ENCODE measurements around the gene LSM5.

LSM5 gene

DNA sequence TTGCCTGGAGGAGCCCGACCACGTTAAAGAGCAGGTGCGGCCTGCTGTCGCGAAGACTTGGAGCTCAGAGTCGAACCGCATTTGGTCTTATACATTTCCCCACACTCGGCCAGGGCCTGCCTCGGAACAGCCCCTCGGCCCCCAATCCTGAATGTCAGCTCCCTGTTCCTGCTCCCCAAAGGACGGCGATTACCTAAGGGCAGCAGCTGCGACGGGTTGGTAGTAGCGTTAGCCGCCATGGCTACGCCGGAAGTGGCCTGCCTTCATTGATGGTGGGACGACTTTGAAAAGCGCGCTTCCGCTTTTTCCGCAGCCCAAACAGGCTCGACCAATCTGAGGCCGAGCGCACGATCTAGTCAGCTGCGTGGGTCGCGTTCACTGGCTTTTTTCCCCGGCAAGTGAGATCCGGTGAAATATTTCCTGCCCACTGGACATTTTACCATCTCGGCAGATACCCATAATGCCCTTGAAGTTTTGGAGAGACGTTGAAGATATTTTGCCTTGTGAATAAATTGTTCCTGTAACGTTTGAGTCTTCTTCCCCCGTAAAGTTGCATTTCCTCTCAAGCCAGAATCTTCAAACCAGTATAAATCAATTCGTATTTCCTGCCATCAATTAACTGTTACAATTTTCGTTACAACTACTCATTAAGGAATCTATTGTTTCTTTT lies at the start of gene LSM5:
LSM5 (minus strand) TSS at position 254 of the 670 bp plus-strand sequence; CDS start at position 239, 15 bp downstream.
- DNase-seq, result peak; percentile 97

DNA sequence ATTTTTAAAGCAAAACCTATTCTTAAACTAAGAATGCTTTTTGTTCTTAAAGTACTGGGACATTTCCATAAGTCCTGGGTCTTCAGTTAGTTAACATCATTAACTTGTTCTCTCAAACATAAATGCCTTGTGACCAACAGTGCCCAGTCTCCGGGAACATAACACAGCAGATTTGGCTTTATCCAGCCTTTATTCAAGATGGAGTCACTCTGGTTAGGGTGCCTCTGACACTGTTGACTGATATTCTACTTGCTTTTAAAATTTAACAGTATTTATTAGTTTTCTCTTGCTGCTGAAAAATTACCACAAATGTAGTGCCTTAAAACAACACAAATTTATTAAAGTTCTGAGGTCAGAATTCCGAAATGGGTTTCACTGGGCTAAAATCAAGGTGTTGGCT lies 49.2 kb upstream of the LSM5 start:
- DNase-seq, result no peak

DNA sequence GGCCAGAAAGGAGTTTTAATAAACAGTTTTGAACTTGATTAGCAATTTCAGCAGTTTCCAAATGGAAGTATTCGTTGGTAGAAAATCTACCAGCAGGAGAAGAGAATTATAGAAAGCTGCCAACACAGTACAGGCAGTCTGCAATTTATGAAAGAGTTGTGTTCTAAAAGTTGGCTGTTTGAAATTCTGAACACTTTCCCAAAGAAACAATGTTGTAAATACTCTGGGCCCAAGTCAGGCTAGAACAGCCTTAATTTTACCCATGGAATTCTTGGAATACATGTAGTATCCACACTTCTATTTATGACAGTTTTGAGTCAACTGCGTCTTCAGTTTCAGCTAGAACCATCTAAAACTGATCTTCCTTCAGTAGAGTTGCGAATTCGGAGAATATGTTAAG lies 47.6 kb upstream of the LSM5 start:
- DNase-seq, result no peak

DNA sequence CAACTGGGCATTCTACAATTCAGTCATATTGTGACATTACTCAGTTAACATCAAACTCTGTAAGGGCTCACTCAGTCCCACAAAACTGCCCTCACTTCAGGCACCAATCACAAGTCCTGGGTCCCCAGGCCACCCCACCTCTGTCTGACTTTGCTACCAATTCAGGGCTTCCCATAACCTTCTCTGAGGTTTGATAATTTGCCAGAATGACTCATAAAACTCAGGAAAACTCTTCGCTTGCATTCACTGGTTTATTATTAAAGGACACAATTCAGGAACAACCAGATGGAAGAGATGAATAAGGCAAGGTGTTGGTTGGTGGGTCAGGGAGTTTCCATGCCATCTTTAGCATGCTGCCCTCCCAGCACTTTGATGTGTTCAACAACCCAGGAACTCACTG lies 46.4 kb upstream of the LSM5 start:
- no peak for DNase-seq

DNA sequence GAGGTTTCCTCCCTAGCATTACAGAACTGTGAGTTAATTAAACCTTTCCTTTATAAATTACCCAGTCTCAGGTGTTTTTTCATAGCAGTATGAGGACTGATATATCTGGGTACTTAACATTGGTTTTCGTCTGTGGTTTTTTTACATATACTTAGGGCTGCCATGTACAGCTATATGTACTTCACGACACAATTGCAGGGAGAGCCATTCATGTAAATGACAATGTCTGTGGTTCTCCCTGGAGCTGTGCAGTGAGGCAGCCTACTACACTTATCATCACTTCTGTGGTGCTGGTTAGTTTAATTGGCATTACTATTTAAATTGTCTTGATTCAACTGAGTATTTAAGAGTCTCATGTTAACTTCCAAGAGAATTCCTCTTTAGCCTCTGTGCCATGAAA lies 45.8 kb upstream of the LSM5 start:
- DNase-seq, result no peak

DNA sequence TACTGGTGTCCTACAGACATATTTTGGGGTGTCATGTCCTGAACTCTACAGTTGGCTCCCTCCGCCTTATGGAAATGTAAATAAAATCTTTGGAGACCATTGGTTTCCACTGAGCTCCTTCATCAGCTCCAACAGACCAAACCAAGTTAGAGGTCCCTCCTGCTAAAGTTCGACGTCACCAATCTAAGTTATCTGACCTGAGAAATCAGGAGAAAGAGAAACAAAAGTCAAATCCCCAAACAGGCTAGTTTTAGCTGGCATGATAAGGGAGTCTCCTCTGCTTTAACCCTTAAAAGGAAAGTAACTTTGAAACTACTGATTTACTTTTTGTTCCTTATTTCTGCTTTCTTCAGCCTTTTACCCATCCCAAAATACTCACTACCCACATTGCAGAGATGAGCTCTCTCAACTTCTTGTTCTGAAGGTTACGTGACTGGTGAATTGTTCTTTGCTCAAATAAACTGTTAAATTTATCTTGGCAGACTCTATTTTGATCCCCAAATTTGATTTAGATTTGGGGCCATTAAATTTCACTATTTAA lies 45.1 kb upstream of the LSM5 start:
- no peak for DNase-seq

DNA sequence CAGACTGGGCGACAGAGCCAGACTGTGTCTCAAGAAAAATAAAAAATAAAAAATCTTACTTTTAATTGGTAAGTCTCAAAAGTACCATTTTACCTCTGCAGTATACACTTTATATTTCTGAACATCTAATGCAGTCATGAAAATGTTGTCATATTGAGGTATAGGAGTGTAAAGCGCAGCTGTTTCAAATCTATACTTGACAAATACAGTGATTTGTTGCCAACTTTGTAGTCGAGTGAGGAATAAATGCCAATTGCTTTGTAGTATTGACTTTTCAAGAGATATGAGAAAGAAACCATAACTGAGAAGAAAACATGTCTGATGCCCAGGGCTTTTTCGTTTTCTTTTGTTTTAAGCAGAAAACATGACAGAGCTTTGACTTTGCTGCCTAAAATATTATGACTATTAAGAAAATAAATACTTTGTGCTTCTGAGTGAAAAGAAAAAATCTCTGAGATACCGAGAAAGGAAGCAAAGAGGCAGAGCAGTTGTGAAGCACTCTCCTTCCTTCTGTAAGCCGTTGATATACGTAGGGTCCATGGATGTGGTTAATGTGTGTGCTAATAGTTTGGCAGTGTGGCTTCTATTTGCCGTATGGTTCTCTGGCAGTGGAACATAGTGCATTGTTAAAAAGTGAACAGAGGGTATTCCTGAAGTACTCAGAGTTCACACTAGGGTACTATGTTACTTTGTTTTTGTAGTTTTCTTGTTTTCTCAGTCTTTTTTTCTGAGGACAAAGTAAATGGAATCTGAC lies 43.3 kb upstream of the LSM5 start:
- no peak for DNase-seq

DNA sequence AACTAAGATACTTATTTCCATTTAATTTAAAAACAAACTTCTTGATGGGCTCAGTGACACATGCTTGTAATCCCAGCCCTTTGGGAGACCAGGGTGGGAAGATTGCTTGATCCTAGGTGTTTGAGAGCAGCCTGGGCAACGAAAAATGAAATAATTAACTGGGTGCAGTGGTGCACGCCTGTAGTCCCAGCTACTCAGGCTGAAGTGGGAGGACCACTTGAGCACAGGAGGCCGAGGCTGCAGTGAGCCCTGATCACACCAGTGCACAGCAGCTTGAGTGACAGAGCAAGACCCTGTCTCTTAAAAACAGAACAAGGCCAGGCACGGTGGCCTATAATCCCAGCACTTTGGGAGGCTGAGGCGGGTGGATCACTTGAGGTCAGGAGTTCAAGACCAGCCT lies 42.5 kb upstream of the LSM5 start:
- no peak for DNase-seq

DNA sequence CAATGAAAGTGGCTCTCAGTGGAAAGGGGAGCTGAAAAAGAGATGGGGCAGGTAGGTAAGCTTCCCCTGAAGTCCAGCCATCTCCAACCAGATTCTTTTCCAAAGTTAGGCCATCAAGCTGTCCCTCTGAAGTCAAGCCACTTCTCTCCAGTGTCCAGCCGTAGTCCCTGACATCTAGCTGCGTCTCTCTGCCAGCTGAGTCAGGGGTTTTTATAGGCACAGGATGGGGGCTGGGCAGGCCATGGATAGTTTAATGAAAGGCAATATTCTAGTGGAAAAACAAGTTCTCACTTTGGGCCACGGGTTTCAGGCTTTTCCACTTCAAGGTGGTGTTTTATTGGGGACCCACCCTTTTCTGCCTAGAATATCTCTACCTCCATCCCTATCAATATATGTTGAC lies 41.9 kb upstream of the LSM5 start:
- DNase-seq, result no peak

DNA sequence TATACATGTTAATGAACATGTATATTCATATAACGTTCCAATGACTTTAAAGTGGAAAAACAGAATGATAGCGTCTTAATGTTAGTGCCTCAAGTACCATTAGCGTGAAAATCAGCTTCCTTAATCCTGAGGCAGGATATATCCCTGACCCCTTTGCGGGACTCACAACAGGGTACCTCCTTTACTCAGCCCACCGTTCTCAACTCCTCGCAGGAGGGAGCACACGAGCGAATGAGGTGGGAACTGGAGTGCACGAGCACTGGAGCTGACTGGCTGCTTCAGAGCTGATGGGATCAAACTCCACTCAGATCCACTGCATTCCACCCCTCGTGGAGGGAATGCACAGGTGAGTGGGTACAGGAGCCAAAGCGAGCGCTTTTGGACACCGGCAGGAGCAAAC lies 41.2 kb upstream of the LSM5 start:
- no peak for DNase-seq

DNA sequence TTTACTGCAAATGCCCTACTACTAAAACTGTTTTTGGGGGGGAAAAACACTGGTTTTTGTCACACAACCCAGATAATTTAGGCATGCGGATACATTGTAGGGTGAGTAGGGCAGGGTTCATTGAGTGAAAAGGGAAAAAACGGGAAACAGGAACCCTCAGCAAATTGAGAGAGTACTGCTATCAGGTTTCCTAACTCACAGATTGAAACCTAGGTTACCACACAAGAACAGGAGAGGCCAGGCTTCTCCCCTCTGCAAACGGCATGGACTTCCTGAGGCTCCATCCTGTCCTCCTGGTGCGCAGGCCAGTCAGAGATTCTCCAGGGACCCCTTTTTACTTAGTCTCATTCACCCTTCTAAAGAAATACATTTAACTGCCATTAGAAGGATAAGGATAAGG lies 35.7 kb upstream of the LSM5 start:
- no peak for DNase-seq

DNA sequence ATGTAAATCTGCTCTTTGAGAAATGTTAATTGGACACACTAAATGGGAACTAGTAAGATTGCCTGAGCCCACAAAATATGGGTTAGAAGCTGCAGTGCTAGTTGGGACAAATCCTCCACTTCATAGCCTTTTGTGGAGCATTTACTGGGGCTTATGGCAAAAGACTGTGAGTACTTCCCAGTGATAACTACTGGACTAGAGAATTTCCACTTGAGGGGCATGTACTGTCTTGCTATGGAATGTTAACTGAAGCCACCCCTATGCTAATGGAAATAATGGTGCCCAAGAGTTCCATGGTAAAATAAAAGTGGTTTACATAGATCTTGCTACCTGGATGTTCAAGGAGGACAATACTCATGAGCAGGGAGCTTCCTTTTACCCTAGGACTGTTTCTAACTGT lies 34.5 kb upstream of the LSM5 start:
- DNase-seq, result no peak

DNA sequence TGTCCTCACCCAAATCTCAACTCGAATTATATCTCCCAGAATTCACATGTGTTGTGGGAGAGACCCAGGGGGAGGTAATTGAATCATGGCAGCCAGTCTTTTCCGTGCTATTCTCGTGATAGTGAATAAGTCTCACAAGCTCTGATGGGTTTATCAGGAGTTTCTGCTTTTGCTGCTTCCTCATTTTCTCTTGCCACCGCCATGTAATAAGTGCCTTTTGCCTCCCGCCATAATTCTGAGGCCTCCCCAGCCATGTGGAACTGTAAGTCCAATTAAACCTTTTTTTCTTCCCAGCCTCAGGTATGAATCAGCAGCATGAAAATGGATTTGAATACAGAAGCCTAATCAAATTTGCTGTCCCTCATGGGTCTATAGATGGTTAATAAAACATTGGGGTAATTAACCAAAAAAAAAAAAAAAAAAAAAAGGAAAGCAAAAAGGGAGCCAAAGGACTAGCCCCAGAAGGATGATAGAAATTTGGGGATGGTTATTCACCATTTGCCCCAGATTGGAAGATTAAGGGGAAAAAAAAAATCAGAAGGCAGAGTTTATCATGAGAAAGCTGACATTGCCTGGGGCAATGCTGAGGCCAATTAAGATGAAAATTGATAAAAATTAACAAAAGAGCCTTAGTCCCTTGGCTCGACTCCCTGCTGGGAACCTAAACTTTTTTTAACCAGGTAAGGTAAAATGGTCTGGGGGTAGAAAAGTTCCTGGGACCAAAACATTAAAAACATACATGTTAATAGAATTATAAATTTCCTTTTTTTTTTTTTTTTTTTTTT lies 32.8 kb upstream of the LSM5 start:
- no peak for DNase-seq

DNA sequence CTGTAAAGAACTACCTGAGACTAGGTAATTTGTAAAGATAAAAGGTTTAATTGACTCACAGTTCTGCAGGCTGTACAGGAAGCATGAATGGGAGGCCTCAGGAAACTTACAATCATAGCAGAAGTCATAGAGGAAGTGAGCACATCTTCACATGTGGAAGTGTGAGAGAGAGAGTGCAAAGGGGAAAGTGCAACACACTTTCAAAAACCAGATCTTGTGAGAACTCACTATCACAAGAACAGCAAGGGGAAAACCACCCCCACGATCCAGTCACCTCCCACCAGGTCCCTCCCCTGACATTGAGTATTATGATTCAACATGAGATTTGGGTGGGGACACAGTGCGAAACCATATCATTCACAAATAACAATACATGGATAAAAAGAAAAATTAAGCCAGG lies 29.6 kb upstream of the LSM5 start:
- DNase-seq, result no peak

DNA sequence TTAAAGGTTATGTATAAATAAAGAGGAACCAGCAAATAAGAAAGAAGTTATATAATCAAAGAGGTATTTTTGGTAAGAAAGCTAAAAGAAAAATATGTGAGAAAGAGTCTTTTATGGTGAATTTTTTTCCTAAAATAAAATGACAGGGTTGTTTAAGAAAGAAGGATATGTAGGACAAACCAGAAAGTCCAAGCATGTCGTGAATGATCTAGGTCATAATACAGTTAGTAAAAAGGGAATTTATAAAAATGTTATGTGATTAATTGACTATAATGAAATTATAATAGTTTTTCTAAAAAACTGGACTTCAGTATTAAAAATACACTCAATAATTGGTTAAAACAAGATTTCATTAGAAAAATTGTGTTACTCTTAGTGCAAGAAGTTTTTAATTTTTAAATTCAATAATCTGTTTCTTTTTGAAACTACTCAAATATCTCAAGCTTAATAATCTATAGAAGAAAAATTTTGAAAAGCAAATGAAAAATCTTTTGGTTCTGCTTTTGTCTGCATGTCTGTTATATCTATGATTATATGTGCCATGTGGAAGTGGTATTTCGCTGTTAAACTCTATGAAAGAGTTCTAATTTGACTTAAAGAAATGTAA lies 28.5 kb upstream of the LSM5 start:
- no peak for DNase-seq

DNA sequence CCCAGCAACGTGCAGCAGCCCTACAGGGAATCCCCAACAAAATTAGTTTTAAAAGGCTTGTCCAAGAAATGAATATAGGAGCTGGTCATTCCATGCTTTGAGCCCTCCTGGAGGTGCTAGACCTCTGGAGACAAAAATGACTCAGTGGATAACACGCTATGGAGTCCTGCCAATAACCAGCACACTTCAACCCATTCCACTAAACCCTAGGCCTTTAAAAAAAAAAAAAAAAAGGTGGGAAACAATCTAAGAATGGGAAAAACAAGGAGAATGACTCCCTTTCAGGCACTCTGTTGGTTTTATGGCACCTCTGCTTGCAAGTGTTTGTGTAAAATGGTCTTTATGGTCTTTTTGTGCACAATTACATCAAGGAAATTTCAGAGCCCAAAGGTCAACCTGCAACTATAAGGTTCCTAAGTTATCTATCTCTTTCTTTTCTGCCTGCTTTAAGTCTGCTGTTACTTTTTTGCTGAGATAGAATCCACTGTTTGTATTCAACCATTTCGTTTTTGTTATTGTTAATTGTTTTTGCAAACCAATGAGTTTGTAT lies 26.4 kb upstream of the LSM5 start:
- DNase-seq, result no peak

DNA sequence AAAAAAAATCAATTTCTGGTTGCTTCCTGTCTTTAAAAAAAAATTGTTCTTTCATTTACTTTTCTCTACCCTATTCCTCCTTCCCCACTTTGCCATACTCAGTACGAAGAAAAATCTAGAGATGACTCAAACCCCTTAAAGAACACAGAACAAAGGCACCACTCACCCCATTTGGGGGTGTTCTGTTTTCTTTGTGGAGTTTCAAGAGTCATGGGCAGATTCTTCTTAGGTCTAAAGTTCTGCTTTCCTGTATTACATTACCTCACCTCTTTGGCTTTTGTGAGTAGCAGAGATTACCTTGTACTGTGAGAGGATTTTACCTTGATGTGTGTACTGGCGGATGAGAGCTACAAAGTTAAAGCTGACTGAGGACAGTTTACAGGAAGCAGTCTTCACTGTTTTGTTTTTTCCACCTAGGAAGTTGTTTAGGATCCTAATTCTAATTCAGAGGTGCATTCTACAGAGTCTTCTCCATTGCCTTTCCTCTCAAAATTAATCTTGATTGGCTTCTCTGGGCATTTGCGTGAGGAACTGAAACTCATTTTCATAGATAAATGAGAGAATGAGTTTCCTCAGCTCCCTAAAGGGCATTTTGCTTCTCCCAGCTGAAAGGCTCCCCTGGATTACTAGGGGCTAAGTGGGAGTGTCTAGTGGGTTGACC lies 25.8 kb upstream of the LSM5 start:
- no peak for DNase-seq

DNA sequence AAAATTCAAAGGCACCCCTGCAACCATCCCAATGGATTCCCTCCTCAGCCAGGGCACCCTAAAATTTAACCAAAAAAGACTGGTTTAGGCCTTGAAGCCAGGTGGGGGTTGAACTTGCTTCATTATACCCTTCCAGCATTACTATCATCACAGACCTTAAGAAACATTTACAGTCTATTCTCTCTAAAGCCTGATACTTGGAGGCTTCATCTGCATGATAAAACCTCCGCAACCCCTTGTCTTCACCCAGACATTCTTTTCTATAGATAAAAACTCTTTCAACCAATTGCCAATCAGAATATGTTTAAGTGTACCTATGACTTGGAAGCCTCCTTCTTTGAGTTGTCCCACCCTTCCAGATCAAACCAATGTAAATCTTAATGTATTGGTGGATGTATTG lies 23.0 kb upstream of the LSM5 start:
- no peak for DNase-seq

DNA sequence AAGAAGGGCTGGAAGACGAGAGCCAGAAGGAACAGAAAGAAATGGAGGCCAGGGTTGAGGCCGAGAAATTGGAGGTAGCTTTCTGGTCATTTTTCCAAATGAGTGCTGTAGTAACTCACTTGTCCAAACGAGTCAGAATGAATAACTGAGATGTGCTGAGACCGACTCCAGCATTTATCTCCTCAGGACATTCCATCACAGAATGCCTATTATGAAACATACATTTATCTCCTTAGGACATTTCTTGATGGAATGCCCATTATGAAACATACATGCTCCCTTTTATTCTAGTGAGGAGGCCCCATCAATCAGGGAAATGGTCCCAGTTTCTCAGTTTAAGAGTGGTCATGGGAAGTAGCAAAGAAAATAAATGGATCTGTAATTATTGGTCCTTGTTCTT lies 21.6 kb upstream of the LSM5 start:
- no peak for DNase-seq

DNA sequence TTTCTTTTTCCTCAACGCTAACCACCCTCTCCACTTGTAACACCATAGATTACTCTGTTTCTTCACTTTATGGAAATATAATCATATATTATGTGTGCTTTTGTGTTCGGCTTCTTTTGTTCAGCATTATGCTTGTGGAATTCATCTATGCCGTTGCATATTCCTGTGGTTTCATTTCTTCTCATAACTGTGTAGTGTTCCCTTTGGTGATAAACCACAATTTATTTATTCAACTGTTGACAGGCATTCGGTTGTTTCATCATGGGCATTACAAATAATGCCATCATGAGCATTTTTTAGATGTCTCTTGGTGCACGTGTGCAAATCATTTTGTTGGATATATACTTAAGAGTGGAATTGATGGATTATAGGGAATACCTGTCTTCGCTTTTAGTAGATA lies 17.2 kb upstream of the LSM5 start:
- DNase-seq, result no peak

DNA sequence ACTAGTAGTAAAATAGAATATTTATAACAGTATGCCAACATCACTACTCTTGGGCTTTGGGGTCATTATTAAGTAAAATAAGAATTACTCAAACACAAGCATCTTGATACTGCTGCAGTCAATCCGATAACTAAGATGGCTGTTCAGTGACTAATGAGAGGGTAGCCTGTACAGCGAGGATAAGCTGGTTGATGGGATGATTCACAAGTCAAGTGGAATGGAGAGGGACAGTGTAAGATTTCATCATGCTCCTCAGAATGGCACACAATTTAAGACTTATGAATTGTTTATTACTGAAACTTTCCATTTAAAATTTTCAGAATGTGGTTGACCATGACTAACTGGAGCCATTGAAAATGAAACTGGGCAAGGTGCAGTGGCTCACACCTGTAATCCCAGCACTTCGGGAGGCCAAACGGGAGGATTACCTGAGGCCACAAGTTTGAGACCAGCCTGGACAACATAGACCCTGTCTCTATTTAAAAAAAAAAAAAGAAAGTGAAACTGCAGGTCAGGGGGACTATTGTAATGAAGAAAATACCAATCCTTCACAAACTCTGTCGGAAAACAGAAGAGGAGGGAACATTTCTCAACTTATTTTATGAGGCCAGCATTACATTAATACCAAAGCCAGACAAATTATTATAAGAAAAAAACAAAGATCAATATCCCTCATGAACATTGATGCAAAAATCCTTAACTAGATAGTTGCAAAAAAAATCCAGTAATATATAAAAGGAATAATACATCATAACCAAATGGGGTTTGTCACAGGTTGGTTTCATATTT lies 16.3 kb upstream of the LSM5 start:
- DNase-seq, result no peak

DNA sequence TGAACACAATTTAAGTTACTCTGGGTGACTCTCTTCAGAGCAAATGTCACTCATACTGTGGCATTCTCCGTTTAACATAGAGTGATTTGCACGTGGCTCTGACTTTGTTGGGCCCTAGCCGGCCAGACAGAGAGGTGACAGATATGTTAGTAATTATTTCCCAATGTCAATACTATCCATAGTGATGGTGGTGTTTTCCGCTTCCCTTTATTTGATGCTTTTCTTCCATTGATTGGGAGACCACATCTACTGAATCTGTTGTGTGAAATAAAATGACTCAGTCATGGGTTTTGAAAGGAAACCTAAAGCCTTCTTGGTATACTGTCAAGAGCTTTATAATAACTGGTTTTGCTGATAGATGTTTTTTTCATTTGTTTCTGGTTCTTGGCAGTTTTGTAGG lies 12.5 kb upstream of the LSM5 start:
- DNase-seq, result peak; percentile 66
